Nephron progenitor cell (in vitro differentiated cells): ENCODE data around the gene SPAG16.
"Not testable (repeated sequence)": the region's sequence is repeated elsewhere in the genome, so short reads cannot be mapped to it uniquely, and the experiment has no call there.

Experiments
- DNase-seq: peaks from one replicate; pipeline ENCODE4 v3.0.0; 2021
- H3K27ac Mint-ChIP-seq: 2 replicates; pipeline ENCODE4 v1.8.0; 2021; ENCODE audit warnings: mild to moderate bottlenecking, moderate library complexity, mixed read lengths
- H3K27me3 Mint-ChIP-seq: 2 replicates; pipeline ENCODE4 v1.8.0; 2021; ENCODE audit warnings: mild to moderate bottlenecking, low read depth, mixed read lengths; ENCODE audit not compliant: poor library complexity
- H3K36me3 Mint-ChIP-seq: 2 replicates; pipeline ENCODE4 v1.8.0; 2021; ENCODE audit warnings: low read depth, mixed read lengths
- H3K4me1 Mint-ChIP-seq: 2 replicates; pipeline ENCODE4 v1.8.0; 2021; ENCODE audit warnings: mixed read lengths
- H3K4me3 Mint-ChIP-seq: 2 replicates; pipeline ENCODE4 v1.8.0; 2021; ENCODE audit warnings: mild to moderate bottlenecking, moderate library complexity, mixed read lengths
- H3K9me3 Mint-ChIP-seq: 2 replicates; pipeline ENCODE4 v1.8.0; 2021; ENCODE audit warnings: mild to moderate bottlenecking, moderate library complexity, mixed read lengths
- CTCF ChIP-seq: fragments of 200-600 bp; sonication (generic); IDR thresholded peaks from 2 replicates; pipeline ENCODE4 v1.5.0; 2021; ENCODE audit warnings: antibody characterized with exemption

SPAG16 gene

GRCh38 chr2:213274143-213274542 lies 10.1 kb upstream of the SPAG16 start:
- no peak for TF ChIP-seq CTCF
- Mint-ChIP-seq H3K4me3 (no peak overlapping the region), H3K27ac (no peak overlapping the region), H3K27me3 (peaks cover 6% of the 10 kb centered on the region), H3K36me3 (peaks cover 4% of the 10 kb centered on the region), H3K9me3 (peaks cover 19% of the 10 kb centered on the region), H3K4me1 (no peaks in the 10 kb centered on the region)
- DNase-seq: no peak

GRCh38 chr2:213275265-213275664 lies 9.0 kb upstream of the SPAG16 start:
- Mint-ChIP-seq H3K36me3 (peaks cover 4% of the 10 kb centered on the region), H3K9me3 (peaks cover 19% of the 10 kb centered on the region), H3K4me1 (no peaks in the 10 kb centered on the region), H3K27me3 (peaks cover 6% of the 10 kb centered on the region), H3K27ac (no peak overlapping the region), H3K4me3 (no peak overlapping the region)
- DNase-seq: no peak
- TF ChIP-seq CTCF: no peak

- H3K27me3 Mint-ChIP-seq, DNase-seq, H3K4me1 Mint-ChIP-seq, H3K36me3 Mint-ChIP-seq, H3K4me3 Mint-ChIP-seq, H3K27ac Mint-ChIP-seq: not testable (repeated sequence)
- peaks cover 19% of the 10 kb centered on the region for H3K9me3 Mint-ChIP-seq
These were observed 7.1 kb upstream of the SPAG16 start for GRCh38 chr2:213277134-213277533.

GRCh38 chr2:213279116-213279620 lies 5.1 kb upstream of the SPAG16 start:
- Mint-ChIP-seq H3K4me3 (no peak overlapping the region), H3K9me3 (peaks cover 19% of the 10 kb centered on the region), H3K36me3 (peaks cover 4% of the 10 kb centered on the region), H3K27me3 (peaks cover 6% of the 10 kb centered on the region), H3K27ac (no peak overlapping the region), H3K4me1 (peaks cover 6% of the 10 kb centered on the region)
- TF ChIP-seq CTCF: no peak
- no peak for DNase-seq

- Mint-ChIP-seq H3K27ac (no peak overlapping the region), H3K27me3 (peaks cover 6% of the 10 kb centered on the region), H3K4me3 (no peak overlapping the region), H3K9me3 (peaks cover 19% of the 10 kb centered on the region), H3K4me1 (peaks cover 7% of the 10 kb centered on the region), H3K36me3 (peaks cover 4% of the 10 kb centered on the region)
- no peak for TF ChIP-seq CTCF
- no peak for DNase-seq
These were observed 4.3 kb upstream of the SPAG16 start for GRCh38 chr2:213279971-213280370.

- peaks cover 5% of the 10 kb centered on the region for H3K27me3 Mint-ChIP-seq
- H3K4me1 Mint-ChIP-seq: peaks cover 18% of the 10 kb centered on the region
- no peak for TF ChIP-seq CTCF
- H3K36me3 Mint-ChIP-seq: peaks cover 13% of the 10 kb centered on the region
- no peak for DNase-seq
- H3K27ac Mint-ChIP-seq: no peak overlapping the region
- H3K9me3 Mint-ChIP-seq: peaks cover 17% of the 10 kb centered on the region
- H3K4me3 Mint-ChIP-seq: no peak overlapping the region
These were observed 3.1 kb upstream of the SPAG16 start for GRCh38 chr2:213281156-213281555.
